GM12878 (cell line): Measurements from ENCODE around the gene THSD4. TPM values are rescaled to one million over a fixed set of nuclear protein-coding genes. Genes with fewer than 3 reads are reported as not detected.

ENCODE experiments used
- ATAC-seq: fragments of 200-7000 bp; cut with Tn5 transposase; 3 replicates; pipeline ENCODE4 v1.9.1; 2020; ENCODE audit warnings: mild to moderate bottlenecking, moderate library complexity
- BruUV-seq: library from RNA; stranded (reverse); fragments of 400-500 nt; replicated peaks from 2 replicates; lab custom pipeline; 2021; lab: Mats Ljungman, UMichigan
- CTCF ChIA-PET: fragments of 300-600 bp; sonication (Branson Sonifier 250); formaldehyde crosslinking; extraction: SDS; loops from one replicate; lab custom pipeline; 2021; ENCODE audit warnings: inconsistent platforms; lab: Yijun Ruan, JAX
- POLR2A ChIA-PET: fragments of 350-600 bp; formaldehyde crosslinking; extraction: SDS; loops from one replicate; lab custom pipeline; 2021; ENCODE audit warnings: inconsistent platforms; lab: Charles Lee
- RAD21 ChIA-PET: fragments of 300-600 bp; sonication (Branson Sonifier 250); formaldehyde crosslinking; loops from one replicate; lab custom pipeline; 2023; ENCODE audit warnings: antibody characterized with exemption; ENCODE audit not compliant: unreplicated experiment; lab: Charles Lee
- SMC1A ChIA-PET: fragments of 300-600 bp; sonication (Branson Sonifier 250); formaldehyde crosslinking; loops from one replicate; lab custom pipeline; 2023; ENCODE audit not compliant: unreplicated experiment, uncharacterized antibody; lab: Charles Lee
- DNase-seq: peaks from one replicate; pipeline ENCODE4 v3.0.0-alpha.2; 2011; ENCODE audit warnings: low read depth, low spot score
- FAIRE-seq: peaks from 3 replicates; lab custom pipeline; 2011; peaks lifted over from hg19 to GRCh38; lab: Jason Lieb, UNC
- H2AFZ ChIP-seq: 2 replicates; pipeline ENCODE4 v1.6.0; 2011; ENCODE audit warnings: low read depth, low read length, control low read depth; ENCODE audit not compliant: control insufficient read depth
- H3K27ac ChIP-seq: 2 replicates; pipeline ENCODE4 v1.5.1; 2011; ENCODE audit warnings: control low read depth; ENCODE audit not compliant: control insufficient read depth, insufficient read depth
- H3K27me3 ChIP-seq, 2 experiments: replicated peaks in 1 of 2; 2 replicates each; pipeline versions ENCODE4 v1.6.0 to v1.6.1; 2011; ENCODE audit warnings: low read length in 1 of 2; ENCODE audit not compliant: control insufficient read depth in 2 of 2, insufficient read depth in 2 of 2
- H3K36me3 ChIP-seq, 2 experiments: 2 replicates each; pipeline ENCODE4 v1.5.1; 2011; ENCODE audit warnings: low read length in 1 of 2; ENCODE audit not compliant: control insufficient read depth in 2 of 2, insufficient read depth in 2 of 2
- H3K4me1 ChIP-seq: 2 replicates; pipeline ENCODE4 v1.6.1; 2011; ENCODE audit warnings: mild to moderate bottlenecking, low read length, moderate library complexity, mixed read lengths; ENCODE audit not compliant: control insufficient read depth, insufficient read depth
- H3K4me2 ChIP-seq: 2 replicates; pipeline ENCODE4 v1.6.0; 2011; ENCODE audit warnings: control low read depth; ENCODE audit not compliant: control insufficient read depth, insufficient read depth
- H3K4me3 ChIP-seq: fragments of 200-600 bp; sonication (generic); 2 replicates; pipeline ENCODE4 v1.5.1; 2016
- H3K79me2 ChIP-seq: 2 replicates; pipeline ENCODE4 v1.6.0; 2011; ENCODE audit warnings: low read length; ENCODE audit not compliant: control insufficient read depth, insufficient read depth
- H3K9ac ChIP-seq: 2 replicates; pipeline ENCODE4 v1.8.0; 2011; ENCODE audit warnings: low read length, control low read depth, mixed read lengths; ENCODE audit not compliant: control insufficient read depth, insufficient read depth
- H3K9me3 ChIP-seq: replicated peaks from 3 replicates; pipeline ENCODE4 v1.5.1; 2011; ENCODE audit warnings: mild to moderate bottlenecking, low read length; ENCODE audit not compliant: control insufficient read depth, insufficient read depth
- H4K20me1 ChIP-seq: 2 replicates; pipeline ENCODE4 v1.6.0; 2011; ENCODE audit not compliant: control insufficient read depth, insufficient read depth
- ELK1 ChIP-seq: IDR thresholded peaks from 2 replicates; pipeline ENCODE4 v1.6.1; 2012; ENCODE audit warnings: low read depth, low read length, improper control_type of control experiment
- EP300 ChIP-seq, 2 experiments: fragments of 150-350 bp in 1 of 2; IDR thresholded peaks; 2 replicates each; pipeline ENCODE4 v1.6.1; 2011 to 2012; ENCODE audit warnings: low read depth in 2 of 2, low read length in 2 of 2, borderline replicate concordance in 1 of 2, improper control_type of control experiment in 1 of 2, inconsistent platforms in 1 of 2; ENCODE audit not compliant: control insufficient read depth in 1 of 2
- MEF2B ChIP-seq: fragments of 450-650 bp; IDR thresholded peaks from 2 replicates; pipeline ENCODE4 v1.6.1; 2018; ENCODE audit warnings: mild to moderate bottlenecking, moderate library complexity; ENCODE audit not compliant: partially characterized antibody, poor library complexity, severe bottlenecking
- NFYB ChIP-seq: IDR thresholded peaks from 2 replicates; pipeline ENCODE4 v1.6.1; 2011; ENCODE audit warnings: low read depth, mild to moderate bottlenecking, low read length, improper control_type of control experiment, moderate library complexity; ENCODE audit not compliant: insufficient read depth
- POLR2AphosphoS2 ChIP-seq: IDR thresholded peaks from 2 replicates; pipeline ENCODE4 v1.6.1; 2011; ENCODE audit warnings: low read depth, mild to moderate bottlenecking, low read length, improper control_type of control experiment, moderate library complexity
- RAD21 ChIP-seq: IDR thresholded peaks from 2 replicates; pipeline ENCODE4 v1.6.1; 2011; ENCODE audit warnings: mild to moderate bottlenecking, low read depth, low read length, moderate library complexity; ENCODE audit not compliant: insufficient read depth
- RFX5 ChIP-seq: IDR thresholded peaks from 2 replicates; pipeline ENCODE4 v1.6.1; 2011; ENCODE audit warnings: low read depth, low read length, improper control_type of control experiment
- TCF3 ChIP-seq: IDR thresholded peaks from 2 replicates; pipeline ENCODE4 v1.6.1; 2012; ENCODE audit warnings: low read depth, mild to moderate bottlenecking, low read length, borderline replicate concordance; ENCODE audit not compliant: insufficient read depth
- ZBED1 ChIP-seq: IDR thresholded peaks from 2 replicates; pipeline ENCODE4 v1.6.1; 2016; ENCODE audit warnings: borderline replicate concordance
- ZSCAN29 ChIP-seq: fragments of 450-650 bp; IDR thresholded peaks from 2 replicates; pipeline ENCODE4 v1.6.1; 2017; ENCODE audit warnings: mild to moderate bottlenecking, moderate library complexity
- WGBS: methylation state at CpG from one replicate; pipeline ENCODE4 v1.1.6; 2016; ENCODE audit warnings: low lambda C conversion rate; ENCODE audit not compliant: insufficient replicate concordance, insufficient coverage; ENCODE audit errors: missing lambda C conversion rate; 5-methylcytosine and 5-hydroxymethylcytosine counted together
- in situ Hi-C: fragments of 300-500 bp; cut with MboI; formaldehyde crosslinking; loops from 9 replicates; pipeline ENCODE4 v1.14.3; 2018; ENCODE audit warnings: mixed read lengths
- intact Hi-C: fragments of 100-400 bp; cut with micrococcal nuclease; formaldehyde crosslinking; loops from one replicate; pipeline ENCODE4 v1.14.2; 2022; ENCODE audit not compliant: unreplicated experiment
- polyA plus RNA-seq, 11 experiments: library from polyadenylated mRNA; depleted of rRNA in 4 of 11; unstranded in 6 of 11; stranded (reverse) in 5 of 11; fragments of >200 nt; fragmentation: Nextera tagmentation in 4 of 11; fragmentation: Illumina TruSeq in 1 of 11; extraction: Ambion mirVana in 4 of 11; extraction: Trizol in 1 of 11; gene quantifications; 1 replicate in 1 of 11; 2 replicates in 10 of 11; pipeline versions ENCODE4 v1.2.1 to v1.2.3, GENCODE V29; 2011 to 2016; ENCODE audit warnings: inconsistent platforms in 2 of 11, missing spikeins in 2 of 11, low read depth in 1 of 11
- total RNA-seq, 4 experiments: library from RNA; depleted of rRNA in 3 of 4; stranded (reverse); fragments of >200 nt in 3 of 4; fragmentation: Illumina TruSeq in 1 of 4; extraction: Trizol in 1 of 4; gene quantifications; 2 replicates each; pipeline versions ENCODE4 v1.2.1 to v1.2.3, GENCODE V29; 2013 to 2021

The THSD4 gene
- total and polyA plus RNA-seq, 10 of the 15 experiments (the other 5 are each of a cell fraction or from before 2014, with no cell fraction given) = 0.04 to 0.13 (median 0.05) TPM; not detected in 7

- Histone ChIP-seq H3K27me3 (no peaks in the 10 kb centered on the region), H3K4me1 (no peaks in the 10 kb centered on the region), H3K9ac (no peak overlapping the region), H2AFZ (no peak overlapping the region), H3K9me3 (no peaks in the 10 kb centered on the region), H3K4me2 (no peak overlapping the region), H3K27ac (no peak overlapping the region), H3K4me3 (no peak overlapping the region), H4K20me1 (no peaks in the 10 kb centered on the region), H3K79me2 (no peaks in the 10 kb centered on the region), H3K36me3 (no peaks in the 10 kb centered on the region)
- FAIRE-seq (no peak), DNase-seq (no peak), ATAC-seq (no peak)
- 0% methylated on average over 1 of the region's 1 CpG for WGBS
- ChIA-PET SMC1A (no interaction called here), CTCF (no interaction called here), POLR2A (no interaction called here), RAD21 (no interaction called here)
- BruUV-seq = no TSS peak
- intact Hi-C loops (no loop called here), in situ Hi-C loops (no loop called here)
- no peak for TF ChIP-seq TCF3
- no peak for TF ChIP-seq ZBED1
- no peak for TF ChIP-seq ELK1
- TF ChIP-seq RFX5 = no peak
- no peak for TF ChIP-seq ZSCAN29
- no peak for TF ChIP-seq RAD21
- TF ChIP-seq POLR2AphosphoS2 = no peak
- no peak for TF ChIP-seq NFYB
- no peak for TF ChIP-seq EP300 (IDR thresholded peaks at IDR 0.05; ENCODE audit: borderline replicate concordance in 1 of 2, control insufficient read depth in 1 of 2, low read depth in 2 of 2, low read length in 2 of 2)
- no peak for TF ChIP-seq MEF2B
Measured at GRCh38 chr15:71564217-71564616, 448.9 kb downstream of the THSD4 start.
